HEK293 (cell line): ENCODE results near the gene HES3.

Source experiments
- CTCF ChIA-PET: fragments of 350-600 bp; formaldehyde crosslinking; extraction: SDS; loops from one replicate; lab custom pipeline; 2021; ENCODE audit warnings: antibody characterized with exemption; lab: Yijun Ruan, JAX
- POLR2A ChIA-PET: fragments of 300-600 bp; formaldehyde crosslinking; extraction: SDS; loops from one replicate; lab custom pipeline; 2020; ENCODE audit warnings: antibody characterized with exemption, inconsistent platforms; lab: Yijun Ruan, JAX
- H3K27ac ChIP-seq: fragments of 200-500 bp; sonication (Bioruptor generic); 2 replicates; pipeline ENCODE4 v1.5.1; 2014; ENCODE audit warnings: low read depth, low read length, control low read depth, inconsistent platforms; ENCODE audit errors: extremely low read depth
- H3K36me3 ChIP-seq, 2 experiments: fragments of 200-500 bp in 1 of 2; sonication (Bioruptor generic) in 1 of 2; 1 replicate in 1 of 2; 2 replicates in 1 of 2; pipeline ENCODE4 v1.5.1; 2014 to 2017; ENCODE audit warnings: inconsistent platforms in 2 of 2, low read length in 2 of 2; ENCODE audit not compliant: control insufficient read depth in 2 of 2, insufficient read depth in 1 of 2
- H3K4me1 ChIP-seq: fragments of 200-500 bp; sonication (Bioruptor generic); 2 replicates; pipeline ENCODE4 v1.5.1; 2014; ENCODE audit warnings: mild to moderate bottlenecking, low read length, inconsistent platforms; ENCODE audit not compliant: control insufficient read depth, insufficient read depth
- H3K4me3 ChIP-seq: 2 replicates; pipeline ENCODE4 v1.5.1; 2011; ENCODE audit warnings: low read depth, mild to moderate bottlenecking, control low read depth, low read length, moderate library complexity
- H3K9me3 ChIP-seq: fragments of 200-500 bp; sonication (Bioruptor generic); 2 replicates; pipeline ENCODE4 v1.5.1; 2014; ENCODE audit warnings: low read depth, low read length, inconsistent platforms; ENCODE audit not compliant: control insufficient read depth, insufficient read depth
- HIC1 ChIP-seq: fragments of 450-650 bp; formaldehyde crosslinking; IDR thresholded peaks from 2 replicates; pipeline ENCODE4 v1.5.1; 2016; ENCODE audit warnings: missing biosample characterization, missing genetic modification characterization
- KLF10 ChIP-seq: fragments of 450-650 bp; IDR thresholded peaks from 2 replicates; pipeline ENCODE4 v1.5.1; 2018; ENCODE audit warnings: missing biosample characterization, mild to moderate bottlenecking, missing genetic modification characterization
- KLF8 ChIP-seq: fragments of 450-650 bp; formaldehyde crosslinking; IDR thresholded peaks from 2 replicates; pipeline ENCODE4 v1.5.1; 2016; ENCODE audit warnings: missing biosample characterization, missing genetic modification characterization
- KLF9 ChIP-seq: fragments of 450-650 bp; formaldehyde crosslinking; IDR thresholded peaks from 2 replicates; pipeline ENCODE4 v1.5.1; 2016; ENCODE audit warnings: missing biosample characterization, missing genetic modification characterization, low read depth
- MEIS1 ChIP-seq: sonication (generic); formaldehyde crosslinking; IDR thresholded peaks from 2 replicates; pipeline ENCODE4 v1.8.1; 2022; ENCODE audit warnings: missing genetic modification reagents, mild to moderate bottlenecking, borderline replicate concordance
- MZF1 ChIP-seq: fragments of 450-650 bp; formaldehyde crosslinking; IDR thresholded peaks from 2 replicates; pipeline ENCODE4 v1.5.1; 2017; ENCODE audit warnings: missing biosample characterization, missing genetic modification characterization, borderline replicate concordance
- ZBTB20 ChIP-seq: fragments of 450-650 bp; formaldehyde crosslinking; IDR thresholded peaks from 2 replicates; pipeline ENCODE4 v1.5.1; 2016; ENCODE audit warnings: missing biosample characterization, missing genetic modification characterization
- ZEB2 ChIP-seq: fragments of 450-650 bp; formaldehyde crosslinking; IDR thresholded peaks from 2 replicates; pipeline ENCODE4 v1.5.1; 2016; ENCODE audit warnings: missing biosample characterization, missing genetic modification characterization
- ZFHX2 ChIP-seq: fragments of 450-650 bp; formaldehyde crosslinking; conservative IDR thresholded peaks from 2 replicates; pipeline ENCODE4 v1.5.1; 2016; ENCODE audit warnings: missing biosample characterization, missing genetic modification characterization
- ZNF19 ChIP-seq: fragments of 450-650 bp; formaldehyde crosslinking; IDR thresholded peaks from 2 replicates; pipeline ENCODE4; 2016; ENCODE audit warnings: missing biosample characterization, missing genetic modification characterization, low read depth
- ZNF23 ChIP-seq: fragments of 450-650 bp; formaldehyde crosslinking; IDR thresholded peaks from 2 replicates; pipeline ENCODE4 v1.5.1; 2016; ENCODE audit warnings: missing biosample characterization, missing genetic modification characterization, borderline replicate concordance
- ZNF26 ChIP-seq: fragments of 450-650 bp; formaldehyde crosslinking; IDR thresholded peaks from 2 replicates; pipeline ENCODE4 v1.5.1; 2016; ENCODE audit warnings: missing biosample characterization, missing genetic modification characterization
- ZNF274 ChIP-seq, 2 experiments: fragments of 200-500 bp in 1 of 2; fragments of 450-650 bp in 1 of 2; sonication (Bioruptor generic) in 1 of 2; formaldehyde crosslinking in 1 of 2; IDR thresholded peaks; 2 replicates each; pipeline versions ENCODE4 v1.5.1 to v1.6.1; 2014 to 2016; ENCODE audit warnings: borderline replicate concordance in 1 of 2, inconsistent platforms in 1 of 2, low read length in 1 of 2, missing biosample characterization in 1 of 2, missing genetic modification characterization in 1 of 2
- ZNF398 ChIP-seq: fragments of 450-650 bp; formaldehyde crosslinking; IDR thresholded peaks from 2 replicates; pipeline ENCODE4 v1.5.1; 2017; ENCODE audit warnings: missing biosample characterization, missing genetic modification characterization
- ZNF561 ChIP-seq: fragments of 450-650 bp; IDR thresholded peaks from 2 replicates; pipeline ENCODE4 v1.5.1; 2018; ENCODE audit warnings: missing biosample characterization, missing genetic modification characterization, borderline replicate concordance
- ZNF692 ChIP-seq: fragments of 450-650 bp; formaldehyde crosslinking; IDR thresholded peaks from 2 replicates; pipeline ENCODE4 v1.5.1; 2016; ENCODE audit warnings: missing biosample characterization, missing genetic modification characterization
- ZNF777 ChIP-seq: fragments of 450-650 bp; formaldehyde crosslinking; IDR thresholded peaks from 2 replicates; pipeline ENCODE4 v1.5.1; 2017; ENCODE audit warnings: missing biosample characterization, missing genetic modification characterization, borderline replicate concordance

The HES3 gene

GRCh38 chr1:6260961-6261614 is 17.1 kb downstream of the HES3 start, which contains the start of gene GPR153:
Gene GPR153, minus strand, starts transcription at chr1:6261098. Its CDS starts 6,193 bp downstream, at chr1:6254905.
- ChIA-PET POLR2A (no interaction called here), CTCF (interaction anchor here (0.6 to 1.2 kb wide), 2 partner anchors 15 to 75 kb away, joined by 3 to 6 read pairs; no protein-coding TSS in a partner anchor)
- Histone ChIP-seq H3K4me1 (0 out of 2 replicates have a peak, but pooled peaks cover 2% of the 10 kb centered on the region), H3K36me3 (peaks cover 0 to 13% of the 10 kb centered on the region in 2 experiments; a peak in 1 of 3 replicates), H3K9me3 (no peaks in the 10 kb centered on the region), H3K4me3 (peak within 1 kb of the TSS; percentile 46), H3K27ac (peak within 1 kb of the TSS; percentile 60; the same call in 1 of the 2 replicates)
- TF ChIP-seq ZNF23 (tag by site-specific recombination) (no peak), ZNF26 (tag by site-specific recombination) (no peak), ZNF398 (0 out of 2 replicates have a peak, but pooled peaks have one; percentile 9), MEIS1 (no peak), HIC1 (tag by site-specific recombination) (no peak), ZNF777 (tag by site-specific recombination) (no peak), KLF10 (tag by site-specific recombination) (peak; percentile 42; the same call in 1 of the 2 replicates), ZEB2 (0 out of 2 replicates have a peak, but pooled peaks have one; percentile 21), ZBTB20 (tag by site-specific recombination) (peak; percentile 82), MZF1 (tag by site-specific recombination) (no peak), ZNF19 (tag by site-specific recombination) (no peak), ZNF561 (tag by site-specific recombination) (0 out of 2 replicates have a peak, but pooled peaks have one; percentile 43), ZNF274 (IDR thresholded peaks at IDR 0.05; ENCODE audit: low read length) (no peak), ZNF274 (tag by site-specific recombination; IDR thresholded peaks at IDR 0.05; ENCODE audit: borderline replicate concordance) (no peak), ZNF692 (tag by site-specific recombination) (0 out of 2 replicates have a peak, but pooled peaks have one; percentile 7), ZFHX2 (peak; percentile 24; the same call in 1 of the 2 replicates), KLF9 (peak; percentile 14), KLF8 (0 out of 2 replicates have a peak, but pooled peaks have one; percentile 32)
